ENCODE measurements around the gene SH3BGR.

GRCh38 chr21:39466584-39466983 lies 14.8 kb downstream of the SH3BGR start:
- no peak for TF ChIP-seq GATA3 (IDR thresholded peaks at IDR 0.05; ENCODE audit: low read depth, low read length)
- no peak for TF ChIP-seq GATA2 (IDR thresholded peaks at IDR 0.05; ENCODE audit: low read depth, low read length)
